ENCODE results near the gene ZNF224. TPM values are rescaled to one million over a fixed set of nuclear protein-coding genes. Genes with fewer than 3 reads are reported as not detected.

The ZNF224 gene
- 7.3 and 8.2 TPM in 2 replicates for total RNA-seq

GRCh38 chr19:44093931-44094765 lies at the start of gene ZNF224:
Gene ZNF224 (plus strand): TSS chr19:44094361. CDS start chr19:44097874, 3,513 bp downstream.
- peak; percentile 76 for DNase-seq (ENCODE audit: low read depth)
- Histone ChIP-seq H3K27me3 (ENCODE audit: control insufficient read depth, insufficient read depth, low read length) (no peaks in the 10 kb centered on the region), H3K4me3 (ENCODE audit: low read depth, low read length) (peak within 1 kb of the TSS; percentile 94), H3K36me3 (ENCODE audit: control insufficient read depth, insufficient read depth, low read length) (no peaks in the 10 kb centered on the region)
- no peak for TF ChIP-seq CTCF (IDR thresholded peaks at IDR 0.05; ENCODE audit: insufficient read depth, low read length, poor library complexity, severe bottlenecking)

- H3K36me3 ChIP-seq (ENCODE audit: control insufficient read depth, insufficient read depth, low read length): peaks cover 2% of the 10 kb centered on the region
- H3K4me3 ChIP-seq (ENCODE audit: low read depth, low read length): peak overlapping the region; percentile 83
- no peak for TF ChIP-seq CTCF (IDR thresholded peaks at IDR 0.05; ENCODE audit: insufficient read depth, low read length, poor library complexity, severe bottlenecking)
- DNase-seq (ENCODE audit: low read depth): no peak
- H3K27me3 ChIP-seq (ENCODE audit: control insufficient read depth, insufficient read depth, low read length): no peaks in the 10 kb centered on the region
Measured at GRCh38 chr19:44050740-44051649, 43.2 kb upstream of the ZNF224 start.

GRCh38 chr19:44051650-44052402 lies 42.3 kb upstream of the ZNF224 start, which contains the start of gene ZNF223:
Gene ZNF223 (plus strand): TSS chr19:44052036. CDS start chr19:44055177, 3,141 bp downstream.
- Histone ChIP-seq H3K27me3 (ENCODE audit: control insufficient read depth, insufficient read depth, low read length) (no peaks in the 10 kb centered on the region), H3K4me3 (ENCODE audit: low read depth, low read length) (peak within 1 kb of the TSS; percentile 83), H3K36me3 (ENCODE audit: control insufficient read depth, insufficient read depth, low read length) (peaks cover 2% of the 10 kb centered on the region)
- DNase-seq (ENCODE audit: low read depth): peak; percentile 78
- no peak for TF ChIP-seq CTCF (IDR thresholded peaks at IDR 0.05; ENCODE audit: insufficient read depth, low read length, poor library complexity, severe bottlenecking)

- no peak for TF ChIP-seq CTCF (IDR thresholded peaks at IDR 0.05; ENCODE audit: insufficient read depth, low read length, poor library complexity, severe bottlenecking)
- Histone ChIP-seq H3K4me3 (ENCODE audit: low read depth, low read length) (no peak overlapping the region), H3K36me3 (ENCODE audit: control insufficient read depth, insufficient read depth, low read length) (peaks cover 2% of the 10 kb centered on the region), H3K27me3 (ENCODE audit: control insufficient read depth, insufficient read depth, low read length) (no peaks in the 10 kb centered on the region)
- DNase-seq (ENCODE audit: low read depth): no peak
Measured at GRCh38 chr19:44055870-44056269, 38.3 kb upstream of the ZNF224 start.

GRCh38 chr19:44059229-44059628 lies 34.9 kb upstream of the ZNF224 start:
- Histone ChIP-seq H3K4me3 (ENCODE audit: low read depth, low read length) (no peak overlapping the region), H3K36me3 (ENCODE audit: control insufficient read depth, insufficient read depth, low read length) (peaks cover 2% of the 10 kb centered on the region), H3K27me3 (ENCODE audit: control insufficient read depth, insufficient read depth, low read length) (no peaks in the 10 kb centered on the region)
- TF ChIP-seq CTCF (IDR thresholded peaks at IDR 0.05; ENCODE audit: insufficient read depth, low read length, poor library complexity, severe bottlenecking): no peak
- DNase-seq (ENCODE audit: low read depth): no peak

Measured in kidney epithelial cell (primary cell).